H1 (cell line): Measurements from ENCODE around the gene CAMTA1. TPM values are rescaled to one million over a fixed set of nuclear protein-coding genes. Genes with fewer than 3 reads are reported as not detected.

Experiments
- CTCF ChIA-PET: fragments of 300-600 bp; sonication (Branson Sonifier 250); formaldehyde crosslinking; loops from one replicate; lab custom pipeline; 2021; ENCODE audit not compliant: partially characterized antibody; lab: Charles Lee
- POLR2A ChIA-PET: fragments of 300-600 bp; sonication (Branson Sonifier 250); formaldehyde crosslinking; loops from one replicate; lab custom pipeline; 2021; ENCODE audit warnings: inconsistent platforms; ENCODE audit not compliant: partially characterized antibody; lab: Charles Lee
- DNase-seq, 2 experiments: peaks; one replicate each; pipeline versions ENCODE4 v3.0.0 to v3.0.0-alpha.2; 2010 to 2022; ENCODE audit warnings: low spot score in 2 of 2, low read depth in 1 of 2, mixed read lengths in 1 of 2
- FAIRE-seq: peaks from 2 replicates; lab custom pipeline; 2011; peaks lifted over from hg19 to GRCh38; lab: Jason Lieb, UNC
- H2AFZ ChIP-seq: 2 replicates; pipeline ENCODE4 v1.8.1; 2012; ENCODE audit warnings: low read length, inconsistent platforms
- H2AK5ac ChIP-seq: 2 replicates; pipeline ENCODE4 v1.6.1; 2013; ENCODE audit warnings: low read depth, low read length
- H2BK120ac ChIP-seq: replicated peaks from 2 replicates; pipeline ENCODE3; 2013; ENCODE audit warnings: low read depth, low read length, inconsistent platforms
- H2BK12ac ChIP-seq: 2 replicates; pipeline ENCODE4 v1.6.1; 2013; ENCODE audit warnings: low read depth, low read length
- H2BK15ac ChIP-seq: 2 replicates; pipeline ENCODE4 v1.6.1; 2013; ENCODE audit warnings: low read length
- H2BK20ac ChIP-seq: 2 replicates; pipeline ENCODE4 v1.6.1; 2013; ENCODE audit warnings: low read length
- H2BK5ac ChIP-seq: 2 replicates; pipeline ENCODE4 v1.6.1; 2013; ENCODE audit warnings: low read depth, low read length
- H3K14ac ChIP-seq: 2 replicates; pipeline ENCODE4 v1.6.1; 2013; ENCODE audit warnings: inconsistent platforms; ENCODE audit not compliant: insufficient read length
- H3K18ac ChIP-seq: 2 replicates; pipeline ENCODE4 v1.6.1; 2013; ENCODE audit warnings: low read length; ENCODE audit errors: extremely low read depth
- H3K23ac ChIP-seq: 2 replicates; pipeline ENCODE4 v1.6.1; 2013; ENCODE audit warnings: inconsistent platforms; ENCODE audit not compliant: insufficient read length
- H3K23me2 ChIP-seq: 2 replicates; pipeline ENCODE4 v1.6.1; 2013; ENCODE audit warnings: low read depth, low read length
- H3K27ac ChIP-seq: 2 replicates; pipeline ENCODE4 v1.6.1; 2011; ENCODE audit warnings: low read depth, low read length, inconsistent platforms
- H3K27me3 ChIP-seq, 4 experiments: replicated peaks in 1 of 4; 1 replicate in 1 of 4; 2 replicates in 3 of 4; pipeline versions ENCODE4 v1.6.1 to v1.8.1; 2011 to 2013; ENCODE audit warnings: low read length in 3 of 4, mild to moderate bottlenecking in 3 of 4, inconsistent platforms in 2 of 4, mixed read lengths in 2 of 4, moderate library complexity in 1 of 4; ENCODE audit not compliant: control insufficient read depth in 3 of 4, insufficient read depth in 3 of 4; ENCODE audit errors: extremely low read depth in 1 of 4
- H3K36me3 ChIP-seq, 4 experiments: 2 replicates each; pipeline versions ENCODE4 v1.6.1 to v1.8.1; 2011 to 2013; ENCODE audit warnings: mild to moderate bottlenecking in 4 of 4, low read length in 3 of 4, moderate library complexity in 2 of 4, control low read depth in 1 of 4, inconsistent platforms in 1 of 4; ENCODE audit not compliant: insufficient read depth in 4 of 4, control insufficient read depth in 2 of 4
- H3K4ac ChIP-seq: replicated peaks from 2 replicates; pipeline ENCODE3; 2013; ENCODE audit warnings: low read length, low read depth, mixed read lengths, inconsistent platforms; ENCODE audit not compliant: insufficient read length
- H3K4me1 ChIP-seq, 4 experiments: replicated peaks in 1 of 4; 1 replicate in 1 of 4; 2 replicates in 3 of 4; pipeline versions ENCODE4 v1.6.1 to v1.8.1; 2011 to 2013; ENCODE audit warnings: low read length in 3 of 4, inconsistent platforms in 2 of 4, mixed read lengths in 1 of 4; ENCODE audit not compliant: insufficient read depth in 4 of 4, control insufficient read depth in 3 of 4
- H3K4me2 ChIP-seq, 2 experiments: 2 replicates each; pipeline versions ENCODE4 v1.6.1 to v1.8.1; 2011 to 2013; ENCODE audit warnings: low read depth in 2 of 2, low read length in 2 of 2, control low read depth in 1 of 2, inconsistent platforms in 1 of 2, mild to moderate bottlenecking in 1 of 2; ENCODE audit not compliant: insufficient read depth in 1 of 2
- H3K4me3 ChIP-seq, 4 experiments: fragments of 200-600, 300-600 bp in 1 of 4; sonication (generic), shearing (Covaris generic), sonication (Bioruptor Twin) in 1 of 4; 2 replicates each; pipeline versions ENCODE4 v1.5.1 to v1.8.1; 2011 to 2016; ENCODE audit warnings: low read length in 4 of 4, low read depth in 3 of 4, control low read depth in 2 of 4, inconsistent platforms in 2 of 4, mild to moderate bottlenecking in 2 of 4, mixed read lengths in 1 of 4, moderate library complexity in 1 of 4; ENCODE audit not compliant: insufficient read depth in 2 of 4; ENCODE audit errors: extremely low read depth in 1 of 4
- H3K56ac ChIP-seq: replicated peaks from 2 replicates; pipeline ENCODE3; 2013; ENCODE audit warnings: low read depth, mild to moderate bottlenecking, mixed read lengths, low read length, inconsistent platforms; ENCODE audit not compliant: insufficient read length
- H3K79me1 ChIP-seq: 2 replicates; pipeline ENCODE4 v1.6.1; 2013; ENCODE audit warnings: low read depth, low read length, control low read depth
- H3K79me2 ChIP-seq, 2 experiments: 2 replicates each; pipeline versions ENCODE4 v1.6.1 to v1.8.1; 2012 to 2013; ENCODE audit warnings: low read length in 2 of 2, mild to moderate bottlenecking in 2 of 2, inconsistent platforms in 1 of 2; ENCODE audit not compliant: insufficient read depth in 2 of 2, control insufficient read depth in 1 of 2
- H3K9ac ChIP-seq, 4 experiments: replicated peaks in 1 of 4; 1 replicate in 1 of 4; 2 replicates in 3 of 4; pipeline versions ENCODE4 v1.6.1 to v1.8.1; 2011 to 2013; ENCODE audit warnings: low read depth in 3 of 4, low read length in 3 of 4, control low read depth in 2 of 4, mild to moderate bottlenecking in 2 of 4, moderate library complexity in 2 of 4, inconsistent platforms in 1 of 4; ENCODE audit errors: extremely low read depth in 1 of 4
- H3K9me3 ChIP-seq, 2 experiments: 2 replicates each; pipeline versions ENCODE4 v1.6.1 to v1.8.1; 2012 to 2013; ENCODE audit warnings: mild to moderate bottlenecking in 2 of 2, moderate library complexity in 2 of 2, control low read depth in 1 of 2, inconsistent platforms in 1 of 2, low read depth in 1 of 2, low read length in 1 of 2, mixed read lengths in 1 of 2; ENCODE audit not compliant: insufficient read depth in 2 of 2
- H4K20me1 ChIP-seq, 2 experiments: replicated peaks in 1 of 2; 2 replicates each; pipeline versions ENCODE3 to v1.8.1; 2011 to 2013; ENCODE audit warnings: inconsistent platforms in 2 of 2, low read length in 2 of 2, mild to moderate bottlenecking in 1 of 2; ENCODE audit not compliant: insufficient read depth in 2 of 2, control insufficient read depth in 1 of 2
- H4K5ac ChIP-seq: 2 replicates; pipeline ENCODE4 v1.6.1; 2013; ENCODE audit warnings: low read length, low read depth, mixed read lengths, inconsistent platforms; ENCODE audit not compliant: insufficient read length
- H4K8ac ChIP-seq: 2 replicates; pipeline ENCODE4 v1.8.0; 2013; ENCODE audit warnings: mild to moderate bottlenecking, moderate library complexity, low read length, inconsistent platforms; ENCODE audit not compliant: insufficient read depth; ENCODE audit errors: extremely low read depth
- H4K91ac ChIP-seq: replicated peaks from 2 replicates; pipeline ENCODE3; 2013; ENCODE audit warnings: low read length, mixed read lengths, inconsistent platforms; ENCODE audit not compliant: insufficient read length
- ASH2L ChIP-seq: fragments of 200-600, 300-600 bp; sonication (generic); IDR thresholded peaks from one replicate; pipeline ENCODE4 v1.7.1; 2017; ENCODE audit warnings: low read length
- ATF2 ChIP-seq: IDR thresholded peaks from 2 replicates; pipeline ENCODE4 v1.6.1; 2012; ENCODE audit warnings: low read length, inconsistent platforms
- BACH1 ChIP-seq: IDR thresholded peaks from 2 replicates; pipeline ENCODE4 v1.6.1; 2012; ENCODE audit warnings: low read length, improper control_type of control experiment
- CHD2 ChIP-seq: IDR thresholded peaks from 2 replicates; pipeline ENCODE4 v1.6.1; 2012; ENCODE audit warnings: low read length, improper control_type of control experiment
- GABPA ChIP-seq: IDR thresholded peaks from 2 replicates; pipeline ENCODE4 v1.6.1; 2011; ENCODE audit warnings: mild to moderate bottlenecking, low read length, moderate library complexity, borderline replicate concordance; ENCODE audit not compliant: insufficient read depth
- GTF2F1 ChIP-seq: IDR thresholded peaks from 2 replicates; pipeline ENCODE4 v1.6.1; 2012; ENCODE audit warnings: low read depth, low read length, improper control_type of control experiment, borderline replicate concordance
- HDAC2 ChIP-seq, 2 experiments: fragments of 300-600 bp in 1 of 2; sonication (generic) in 1 of 2; IDR thresholded peaks; 2 replicates each; pipeline ENCODE4 v1.6.1; 2011 to 2012; ENCODE audit warnings: low read depth in 2 of 2, low read length in 2 of 2, mild to moderate bottlenecking in 2 of 2, moderate library complexity in 2 of 2, borderline replicate concordance in 1 of 2, inconsistent platforms in 1 of 2
- KDM1A ChIP-seq: fragments of 200-600, 300-600 bp; sonication (generic); IDR thresholded peaks from 2 replicates; pipeline ENCODE4 v1.7.1; 2016; ENCODE audit warnings: mild to moderate bottlenecking, low read length, borderline replicate concordance
- POU5F1 ChIP-seq: IDR thresholded peaks from 2 replicates; pipeline ENCODE4 v1.6.1; 2011; ENCODE audit warnings: low read depth, mild to moderate bottlenecking, low read length, moderate library complexity
- RBBP5 ChIP-seq: IDR thresholded peaks from 2 replicates; pipeline ENCODE4 v1.7.1; 2012; ENCODE audit warnings: low read depth, mild to moderate bottlenecking, inconsistent platforms, low read length, moderate library complexity, borderline replicate concordance
- SP2 ChIP-seq: IDR thresholded peaks from 2 replicates; pipeline ENCODE4 v1.6.1; 2012; ENCODE audit warnings: mild to moderate bottlenecking, low read length, inconsistent platforms
- WGBS, 2 experiments: shearing (Covaris generic) in 1 of 2; methylation state at CpG; one replicate each; pipeline versions ENCODE4 v1.1.6 to v1.1.7; 2013 to 2015; ENCODE audit warnings: low lambda C conversion rate in 2 of 2, mixed read lengths in 2 of 2, inconsistent platforms in 1 of 2, low coverage in 1 of 2, missing lambda C conversion rate in 1 of 2; ENCODE audit not compliant: insufficient replicate concordance in 2 of 2, insufficient coverage in 1 of 2, insufficient read length in 1 of 2; ENCODE audit errors: extremely low coverage in 1 of 2, missing lambda C conversion rate in 1 of 2; 5-methylcytosine and 5-hydroxymethylcytosine counted together
- polyA plus RNA-seq, 7 experiments: library from polyadenylated mRNA; depleted of rRNA in 3 of 7; stranded (reverse) in 5 of 7; unstranded in 2 of 7; fragments of >200 nt in 5 of 7; fragments of 200-250 nt in 2 of 7; gene quantifications; 1 replicate in 5 of 7; 2 replicates in 1 of 7; 4 replicates in 1 of 7; pipeline versions ENCODE4 v1.2.1 to v1.2.3, GENCODE V29; 2011 to 2013; ENCODE audit warnings: missing spikeins in 2 of 7, mixed read lengths in 2 of 7
- total RNA-seq: library from RNA; stranded (reverse); fragmentation: NEBNext Ultra II Directional; extraction: Animal tissue kit (Norgen Biotek cat#: 25700); gene quantifications from 2 replicates; pipeline ENCODE4 v1.2.1, GENCODE V29; 2021

CAMTA1 gene
- total and polyA plus RNA-seq, 2 of the 8 experiments (the other 6 are each of a cell fraction or from before 2014, with no cell fraction given), result 65.0 to 119 TPM

- no peak overlapping the region for H3K18ac ChIP-seq
- no peak overlapping the region for H3K56ac ChIP-seq
- no peak overlapping the region for H2BK20ac ChIP-seq
- H3K4me2 ChIP-seq, result no peak overlapping the region
- peaks cover 14% of the 10 kb centered on the region; the same call in 1 of the 2 replicates for H3K23me2 ChIP-seq
- no peak for FAIRE-seq
- H3K79me2 ChIP-seq, result no peaks in the 10 kb centered on the region
- H3K36me3 ChIP-seq, result no peaks in the 10 kb centered on the region
- H2AFZ ChIP-seq, result no peak overlapping the region
- CTCF ChIA-PET, result interaction anchor here (0.6 to 23.6 kb wide), 6 partner anchors 10 to 431 kb away, joined by 3 to 554 read pairs (median 3); no protein-coding TSS in a partner anchor
- H2BK15ac ChIP-seq, result no peak overlapping the region
- H3K4me3 ChIP-seq, result no peak overlapping the region
- no peak for DNase-seq
- H3K23ac ChIP-seq, result no peak overlapping the region
- H3K14ac ChIP-seq, result no peak overlapping the region
- H3K4ac ChIP-seq, result no peak overlapping the region
- no peaks in the 10 kb centered on the region for H3K27me3 ChIP-seq
- H2BK120ac ChIP-seq, result no peak overlapping the region
- H2BK12ac ChIP-seq, result no peak overlapping the region
- H4K20me1 ChIP-seq, result peaks cover 0 to 12% of the 10 kb centered on the region in 2 experiments
- no peak overlapping the region for H3K27ac ChIP-seq
- no peak overlapping the region for H4K8ac ChIP-seq
- no peak overlapping the region for H4K5ac ChIP-seq
- H2BK5ac ChIP-seq, result no peak overlapping the region
- no peak overlapping the region for H2AK5ac ChIP-seq
- no peak overlapping the region for H3K9ac ChIP-seq
- POLR2A ChIA-PET, result no interaction called here
- no peak overlapping the region for H4K91ac ChIP-seq
- H3K79me1 ChIP-seq, result no peaks in the 10 kb centered on the region; the same call in 1 of the 2 replicates
- H3K9me3 ChIP-seq, result no peaks in the 10 kb centered on the region
- H3K4me1 ChIP-seq, result no peaks in the 10 kb centered on the region; a peak in 1 of 7 replicates
- WGBS, 2 experiments, result 97% methylated on average over 7 of the region's 7 CpGs; no CpG with 5 or more reads in 1 of the 2 experiments
- no peak for TF ChIP-seq SP2
- no peak for TF ChIP-seq BACH1
- no peak for TF ChIP-seq GTF2F1
- no peak for TF ChIP-seq ASH2L
- no peak for TF ChIP-seq POU5F1
- no peak for TF ChIP-seq RBBP5
- TF ChIP-seq HDAC2 (IDR thresholded peaks at IDR 0.05; ENCODE audit: borderline replicate concordance in 1 of 2, low read depth in 2 of 2, low read length in 2 of 2), result no peak
- no peak for TF ChIP-seq GABPA
- TF ChIP-seq KDM1A, result no peak
- TF ChIP-seq ATF2, result no peak
- TF ChIP-seq CHD2, result no peak
Observed at GRCh38 chr1:7658099-7658498, 872.8 kb downstream of the CAMTA1 start.
